GM21825 (cell line): ENCODE measurements around the gene PHETA1.
A peak's percentile ranks its signal among the peaks of the same experiment; 100 is the strongest.
"Not testable (repeated sequence)": the region's sequence is repeated elsewhere in the genome, so short reads cannot be mapped to it uniquely, and the experiment has no call there.

Experiments used
- ATAC-seq: cut with Tn5 transposase; IDR thresholded peaks from one replicate; pipeline ENCODE4 v1.9.1; 2021; ENCODE audit warnings: mild to moderate bottlenecking, moderate library complexity; ENCODE audit not compliant: unreplicated experiment

PHETA1 gene

DNA sequence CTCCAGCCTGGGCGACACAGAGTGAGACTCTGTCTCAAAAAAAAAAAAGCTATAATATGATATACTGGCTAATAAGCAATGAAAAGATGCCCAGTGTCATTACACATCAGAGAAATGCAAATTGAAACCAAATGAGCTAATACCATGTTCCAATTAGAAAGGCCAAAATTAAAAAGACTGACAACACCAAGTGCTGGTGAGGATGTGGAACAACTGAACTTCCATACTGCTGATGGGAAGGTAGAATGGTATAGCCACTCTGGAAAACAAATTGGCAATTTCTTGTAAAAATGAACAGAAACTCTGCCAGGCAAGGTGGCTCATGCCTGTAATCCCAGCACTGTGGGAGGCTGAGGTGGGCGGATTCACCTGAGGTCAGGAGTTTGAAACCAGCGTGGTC lies 8.5 kb upstream of the PHETA1 start:
- no peak for ATAC-seq

DNA sequence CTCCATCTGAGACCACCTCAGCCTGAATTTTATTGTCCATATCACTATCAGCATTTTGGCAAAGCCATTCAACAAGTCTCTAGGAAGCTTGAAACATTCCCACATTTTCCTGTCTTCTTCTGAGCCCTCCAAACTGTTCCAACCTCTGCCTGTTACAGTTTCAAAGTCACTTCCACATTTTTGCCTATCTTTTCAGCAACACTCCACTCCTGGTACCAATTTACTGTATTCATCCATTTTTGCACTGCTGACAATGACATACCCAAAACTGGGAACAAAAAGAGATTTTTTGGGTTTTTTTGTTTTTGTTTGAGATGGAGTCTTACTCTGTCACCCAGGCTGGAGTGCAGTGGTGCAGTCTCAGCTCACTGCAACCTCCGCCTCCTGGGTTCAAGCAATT lies 4.3 kb upstream of the PHETA1 start:
- not testable (repeated sequence) for ATAC-seq

DNA sequence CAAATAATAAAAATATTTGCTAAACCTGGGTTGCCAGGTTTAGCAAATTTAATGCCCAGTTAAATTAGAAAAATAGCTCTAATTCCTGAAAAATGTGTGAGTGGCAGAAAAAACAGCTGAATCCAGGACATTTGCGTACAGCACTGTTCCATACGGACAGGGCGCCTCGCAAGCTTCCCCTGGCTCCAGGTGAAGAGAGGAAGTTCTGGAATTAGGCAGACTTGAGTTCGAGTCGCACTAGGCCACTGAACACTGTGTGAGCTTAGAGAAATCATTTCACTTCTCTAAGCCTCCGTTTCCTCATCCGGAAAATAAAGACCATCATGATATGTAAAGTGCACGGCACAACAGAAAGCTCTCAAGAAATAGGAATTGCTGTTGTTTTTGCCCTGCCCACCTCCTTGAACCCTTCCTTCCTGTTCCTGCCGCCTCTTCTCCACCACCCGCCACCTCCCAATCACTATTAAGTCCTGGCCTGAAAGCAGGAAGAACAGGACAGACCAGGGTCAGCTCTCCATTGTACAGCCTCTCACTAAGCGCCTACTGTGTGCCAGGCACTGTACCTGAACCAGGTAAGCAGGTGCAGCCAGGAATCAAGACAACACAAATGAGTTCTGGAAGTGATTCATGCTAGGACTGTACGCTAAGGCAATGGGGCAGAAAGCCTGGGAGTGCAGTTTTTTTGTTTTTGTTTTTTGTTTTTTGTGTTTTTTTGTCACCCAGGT lies 763 bp upstream of the PHETA1 start:
- no peak for ATAC-seq

DNA sequence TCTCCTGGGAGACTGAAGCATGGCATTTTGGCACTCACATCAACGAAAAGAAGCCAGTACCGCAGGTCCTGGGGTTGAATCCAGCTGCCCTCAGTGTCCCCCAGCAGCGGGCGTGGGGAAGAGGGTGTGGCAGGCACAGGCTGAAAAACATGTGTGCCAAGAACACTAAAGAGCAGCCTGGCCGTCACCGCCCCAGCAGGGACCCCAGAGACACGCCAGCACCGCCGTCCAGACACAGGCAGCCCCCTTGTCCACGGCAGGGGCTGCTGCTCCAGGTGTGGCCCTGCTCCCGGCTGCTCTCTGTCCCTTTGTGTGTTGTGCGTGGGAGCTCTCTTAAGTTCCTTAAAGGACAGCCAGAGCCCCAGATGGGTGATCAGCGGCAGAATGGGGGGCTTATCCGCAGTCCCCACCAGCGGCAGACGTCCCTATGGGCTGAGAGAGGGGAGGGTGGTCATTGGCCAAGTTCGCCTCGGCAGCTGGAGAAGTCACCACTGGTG lies 556 bp downstream of the PHETA1 start:
- ATAC-seq, result peak; percentile 13

DNA sequence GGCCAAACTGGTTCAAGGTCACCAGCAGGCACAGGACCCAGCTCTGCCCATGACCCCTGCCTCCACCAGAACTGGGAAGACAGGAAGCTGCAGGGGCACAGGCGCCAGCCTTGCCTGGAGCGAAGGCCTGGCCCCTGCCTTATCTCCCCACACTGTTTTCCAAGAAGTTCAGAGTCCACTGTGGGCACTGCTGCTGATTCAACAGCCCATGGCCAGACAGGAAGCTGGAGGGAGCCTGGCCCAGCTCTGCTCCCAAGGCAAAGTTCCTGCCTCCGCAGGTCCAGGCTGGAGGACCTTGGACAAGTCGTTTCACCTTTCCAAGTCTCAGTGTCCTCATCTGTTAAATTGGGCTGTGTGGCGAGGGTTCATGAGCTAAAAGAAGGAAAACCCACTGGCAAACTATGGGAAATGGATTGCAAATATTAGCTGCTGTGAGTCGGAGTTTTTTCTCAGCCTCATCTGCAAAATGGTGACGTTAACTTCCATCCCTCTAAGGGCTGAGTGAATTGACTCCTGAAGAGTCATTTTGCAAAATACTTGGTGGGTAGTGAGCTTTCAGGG lies 1.2 kb downstream of the PHETA1 start:
- no peak for ATAC-seq

DNA sequence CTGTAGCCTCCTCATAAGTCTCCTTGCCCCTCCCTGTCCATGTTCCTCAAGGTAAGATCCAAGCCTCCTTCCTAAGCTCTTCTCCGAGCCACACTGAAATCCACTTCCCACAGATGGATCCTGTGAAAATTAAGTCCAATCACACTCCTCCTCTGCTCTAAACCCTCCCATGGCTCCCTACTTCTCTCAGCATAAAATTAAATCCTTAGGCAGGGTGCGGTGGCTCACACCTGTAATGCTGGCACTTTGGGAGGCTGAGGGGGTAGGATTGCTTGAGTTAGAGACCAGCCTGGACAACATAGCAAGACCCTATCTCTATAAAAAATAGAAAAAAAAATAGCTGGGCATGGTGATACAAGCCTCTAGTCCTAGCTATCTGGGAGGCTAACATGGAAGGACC lies 2.3 kb downstream of the PHETA1 start:
- ATAC-seq, result no peak

DNA sequence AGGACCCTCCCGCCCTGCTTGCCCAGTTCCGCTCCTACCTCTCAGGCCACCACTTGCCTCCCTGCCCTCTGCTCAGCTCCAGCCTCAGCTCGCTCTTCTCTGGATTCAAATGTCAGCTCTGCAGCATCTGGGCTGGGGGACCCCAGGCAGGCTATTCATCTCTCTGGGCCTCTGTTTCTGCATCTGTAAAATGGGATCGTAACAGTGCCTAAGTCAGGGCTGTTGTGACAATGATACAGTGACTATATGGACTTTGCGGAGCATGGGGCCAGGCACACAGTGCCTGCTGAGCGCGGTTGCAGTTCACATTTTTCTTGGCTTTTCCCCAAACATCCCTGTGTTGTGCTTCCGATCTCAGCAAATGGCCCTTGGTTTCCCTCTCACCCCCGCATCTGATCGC lies 2.8 kb downstream of the PHETA1 start:
- ATAC-seq, result no peak

DNA sequence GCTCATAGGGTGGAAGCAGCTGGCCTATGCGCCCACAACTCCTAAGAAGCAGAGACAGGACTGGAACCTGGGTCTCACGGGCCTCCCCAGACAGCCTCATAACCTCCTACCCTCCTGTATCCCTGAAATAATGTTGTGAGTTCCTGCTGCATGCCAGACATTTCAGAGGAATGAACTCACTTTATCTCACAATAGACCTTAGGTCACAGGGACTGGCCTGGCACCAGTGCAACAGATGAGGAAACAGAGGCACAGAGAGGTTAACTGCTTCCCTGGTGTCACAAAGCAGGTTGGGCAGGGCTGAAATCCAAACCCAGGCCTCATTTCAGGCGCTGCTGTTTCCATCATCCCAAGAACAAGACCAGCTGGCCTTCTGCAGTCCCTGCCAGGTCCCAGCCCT lies 5.3 kb downstream of the PHETA1 start:
- no peak for ATAC-seq

DNA sequence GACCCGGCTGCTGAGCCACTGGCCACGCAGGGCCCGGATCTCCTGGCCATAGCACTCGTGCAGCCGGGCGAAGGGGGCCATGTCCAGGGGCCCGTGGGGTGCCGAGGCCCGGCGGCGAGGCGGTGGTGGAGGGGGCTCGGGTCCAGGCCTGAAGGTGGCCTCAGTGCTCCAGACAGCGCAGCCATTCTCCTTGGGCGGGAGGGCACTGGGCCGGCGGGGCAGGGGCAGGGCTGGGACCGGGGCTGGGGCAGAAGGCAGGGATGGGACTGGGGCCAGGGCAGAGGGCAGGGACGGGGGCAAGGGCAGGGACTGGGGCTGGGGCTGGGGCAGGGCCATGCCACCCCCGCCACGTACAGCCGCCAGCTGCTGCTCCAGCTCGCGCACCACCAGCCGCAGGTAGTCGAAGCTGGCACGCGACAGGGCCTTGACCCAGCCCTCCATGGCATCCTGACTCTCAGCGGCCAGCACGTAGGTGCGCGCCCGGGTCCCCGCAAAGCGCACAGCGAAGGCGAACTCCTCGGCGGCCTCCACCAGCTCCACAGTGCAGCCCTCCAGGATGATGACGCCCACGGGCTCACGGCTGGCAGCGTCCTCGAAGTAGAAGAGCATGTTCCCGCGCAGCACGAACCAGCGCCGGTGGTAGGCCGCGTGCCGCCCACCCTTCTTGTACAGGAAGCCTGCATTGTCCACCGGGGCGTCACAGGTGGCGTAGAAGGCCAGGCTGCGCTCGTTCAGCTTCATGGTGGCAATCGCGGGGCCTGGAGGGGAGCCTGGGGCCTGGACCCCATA lies 6.0 kb downstream of the PHETA1 start:
- no peak for ATAC-seq

DNA sequence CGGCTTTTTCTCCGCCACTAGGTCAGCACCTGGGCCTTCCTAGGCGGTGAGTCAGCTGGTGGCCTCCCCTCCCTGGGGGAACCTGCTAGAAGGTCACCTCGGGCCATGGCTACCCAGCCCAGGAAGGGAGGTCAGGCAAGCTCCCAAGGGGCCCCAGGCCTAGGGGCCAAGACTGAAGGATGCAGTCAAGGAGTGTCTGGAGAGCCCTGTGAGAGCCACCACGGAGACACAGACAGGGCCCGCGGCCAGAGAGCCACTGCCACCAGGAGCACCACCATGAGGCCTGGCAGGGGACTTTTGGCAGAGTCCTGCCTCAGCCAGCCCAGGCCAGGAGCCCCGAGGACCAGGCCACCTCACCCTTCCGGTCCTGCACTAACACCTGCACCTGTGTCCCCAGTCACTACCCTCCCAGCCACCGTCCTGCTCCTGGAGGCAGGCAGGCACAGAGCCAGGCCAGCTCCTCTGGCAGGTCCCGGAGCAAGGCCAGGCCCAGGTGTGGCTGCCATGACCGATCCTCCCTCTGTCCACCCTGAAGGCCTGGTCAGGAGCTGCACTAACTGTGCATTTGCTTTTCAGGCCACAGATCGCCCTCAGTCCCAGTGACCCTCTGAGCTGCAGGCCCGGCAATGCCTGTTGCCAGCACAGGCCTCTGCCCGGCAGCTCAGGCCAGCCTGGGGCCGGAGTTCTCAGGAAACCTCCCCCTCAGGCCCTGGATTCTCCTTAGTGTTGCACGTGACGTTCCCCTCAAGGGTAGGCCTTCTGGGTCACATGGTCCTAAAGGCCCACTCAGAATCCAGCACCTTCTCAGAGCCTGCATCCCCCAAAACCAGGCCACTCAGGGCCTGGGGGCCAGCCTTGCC lies 6.9 kb downstream of the PHETA1 start:
- ATAC-seq, result no peak

DNA sequence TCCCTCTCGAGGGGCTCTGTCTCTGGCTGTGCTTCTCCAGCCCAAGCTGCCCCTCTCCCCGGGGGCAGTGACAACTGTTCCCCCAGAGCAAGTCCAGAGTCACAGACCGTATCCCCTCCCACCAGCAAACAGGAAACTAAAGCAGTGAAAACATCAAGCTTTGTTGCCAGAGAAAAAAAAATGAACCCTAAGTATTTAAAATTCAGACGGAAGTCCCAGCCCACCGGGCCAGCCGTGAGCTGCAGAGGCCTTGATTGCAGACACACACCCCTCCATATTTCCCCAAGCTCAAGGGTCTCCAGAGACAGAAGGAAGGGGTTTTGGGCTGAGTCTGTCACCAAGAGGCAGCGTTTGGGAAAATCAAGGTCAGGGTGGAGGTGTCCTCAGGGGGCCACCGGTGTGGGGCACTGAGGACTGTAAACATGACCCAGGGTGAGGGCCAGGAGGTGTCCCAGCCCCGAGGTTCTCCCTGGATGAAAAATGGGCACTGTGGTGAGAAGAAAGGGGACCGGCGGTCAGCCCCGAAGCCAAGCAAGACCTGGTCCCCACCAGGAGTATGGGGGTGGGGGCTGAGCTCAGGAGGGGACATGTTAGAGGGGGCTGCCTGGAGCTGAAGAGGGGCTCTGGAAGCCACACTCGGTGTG lies 7.7 kb downstream of the PHETA1 start:
- ATAC-seq, result no peak

DNA sequence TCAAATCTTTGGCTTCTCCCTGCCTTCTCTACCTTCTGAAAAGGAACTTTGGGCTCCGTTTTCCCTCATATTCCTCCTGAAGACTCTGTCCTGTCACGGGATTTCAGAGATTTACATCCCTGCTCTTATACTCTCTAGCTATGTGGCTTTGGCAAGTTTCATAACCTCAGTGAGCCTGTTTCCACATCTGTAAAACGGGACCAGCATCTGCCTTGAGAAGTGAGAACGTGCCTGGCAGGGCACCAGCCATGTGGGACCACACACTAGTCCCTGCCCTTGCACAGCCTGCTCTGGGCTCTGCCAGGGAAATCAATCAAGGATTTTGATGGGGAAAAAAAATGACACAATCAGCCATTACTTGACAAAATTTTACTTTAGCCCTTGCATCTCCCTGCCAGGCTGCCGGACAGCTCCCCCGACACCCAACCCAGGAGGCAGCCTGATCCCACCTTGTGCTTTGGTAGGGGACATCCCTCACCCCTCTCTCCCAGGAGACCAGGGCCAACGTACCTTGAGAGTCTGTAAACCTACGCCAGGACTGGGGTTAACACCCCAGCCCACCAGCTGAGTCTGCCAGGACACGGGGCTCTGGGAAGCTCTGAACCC lies 8.5 kb downstream of the PHETA1 start:
- no peak for ATAC-seq

DNA sequence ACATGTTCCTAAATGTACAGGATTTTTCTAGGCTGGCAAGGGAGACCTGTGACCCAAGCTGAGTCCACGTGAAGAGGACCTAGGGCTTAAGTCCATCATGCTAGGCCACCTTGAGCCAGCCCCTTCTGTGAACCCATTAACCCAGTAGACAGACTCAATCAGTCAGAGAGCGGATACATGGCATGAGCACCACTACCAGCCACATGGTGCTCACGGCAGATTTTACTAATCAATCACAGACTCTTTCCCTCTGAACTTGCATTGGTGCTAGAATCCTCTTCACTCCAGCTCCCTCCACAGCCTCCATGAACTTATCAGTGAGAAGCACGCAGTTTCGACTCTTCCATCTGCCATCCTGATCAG lies 9.0 kb downstream of the PHETA1 start:
- no peak for ATAC-seq

DNA sequence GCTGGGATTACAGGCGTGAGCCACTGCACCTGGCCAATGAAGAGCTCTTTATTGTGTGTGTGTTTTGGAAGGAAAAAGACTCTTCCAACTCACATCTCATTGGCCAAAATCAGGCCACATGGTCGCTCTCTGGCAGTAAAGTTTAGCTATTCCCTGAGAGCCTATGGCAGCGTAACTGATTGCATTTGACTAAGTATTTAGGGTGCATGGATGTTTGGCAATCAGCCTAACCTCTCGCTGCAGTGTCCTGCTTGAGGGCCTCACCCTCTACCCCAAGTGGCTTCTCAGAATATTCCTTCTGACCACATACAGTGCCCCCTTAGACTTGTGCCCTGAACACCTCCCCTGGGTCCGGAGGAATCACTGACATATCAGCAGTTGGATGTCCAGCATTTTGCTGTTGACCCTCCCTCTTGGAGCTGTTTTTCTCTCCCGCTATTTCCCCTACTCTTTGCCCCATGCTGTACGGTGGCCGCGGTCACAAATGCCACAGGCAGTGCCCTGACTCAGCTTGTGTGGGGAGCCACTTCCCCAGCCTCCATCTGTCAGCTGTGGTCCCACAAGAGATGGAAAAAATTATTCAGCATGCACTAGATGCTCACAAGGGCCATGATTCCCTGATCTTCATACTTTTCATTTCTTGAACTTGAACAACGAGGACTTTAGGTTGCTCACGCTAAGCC lies 9.5 kb downstream of the PHETA1 start:
- no peak for ATAC-seq

DNA sequence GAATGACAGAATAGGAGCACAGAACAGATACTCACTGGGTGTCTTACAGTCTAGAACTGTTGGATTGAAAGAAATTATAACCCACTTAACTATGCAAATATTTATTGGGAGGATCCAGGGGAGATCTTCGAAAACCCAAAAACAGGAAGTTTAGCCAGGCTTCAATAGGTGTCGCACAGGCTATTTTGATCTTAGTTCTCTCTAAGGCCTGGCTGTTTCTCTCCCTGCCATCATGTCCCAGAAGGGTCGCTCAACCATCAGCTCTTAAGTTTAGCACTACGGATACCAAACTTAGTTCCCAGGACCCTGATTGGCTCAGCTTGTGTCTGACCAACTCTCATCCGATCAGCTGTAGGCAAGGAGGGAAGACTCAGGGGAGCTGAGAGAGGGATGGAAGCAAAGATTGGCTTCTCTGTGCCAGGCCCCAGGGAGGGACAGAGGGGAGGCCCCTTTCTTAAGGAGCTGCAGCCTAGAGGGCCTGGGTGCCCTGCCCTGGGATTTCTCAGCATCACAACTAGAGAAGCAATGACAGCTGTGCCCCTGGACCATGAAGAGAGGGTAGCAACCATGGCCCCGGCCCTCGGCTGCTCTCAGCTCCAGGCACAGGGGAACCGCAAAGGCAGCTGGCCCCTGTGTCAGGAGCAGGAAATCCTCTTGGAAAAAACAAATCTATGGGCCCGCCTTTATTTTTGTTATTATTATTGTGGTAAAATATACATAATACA lies 13.5 kb downstream of the PHETA1 start:
- ATAC-seq, result no peak

DNA sequence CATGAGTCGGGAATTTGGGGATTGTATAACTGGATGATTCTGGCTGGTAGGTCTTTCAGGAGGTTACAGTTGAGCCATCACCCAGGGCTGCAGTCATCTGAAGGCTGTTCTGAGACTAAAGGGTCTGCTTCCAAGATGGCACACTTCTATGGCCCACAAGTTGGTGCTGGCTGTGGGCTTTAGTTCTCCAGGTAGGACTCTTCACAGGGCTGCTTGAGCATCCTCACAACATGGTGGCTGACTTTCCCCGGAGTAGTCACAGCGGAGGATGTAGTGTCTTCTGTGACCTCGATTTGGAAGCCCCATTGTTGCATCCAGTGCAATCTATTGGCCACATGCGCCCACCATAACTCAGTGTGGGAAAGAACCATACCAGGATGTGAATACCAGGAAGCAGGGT lies 14.4 kb downstream of the PHETA1 start:
- no peak for ATAC-seq

DNA sequence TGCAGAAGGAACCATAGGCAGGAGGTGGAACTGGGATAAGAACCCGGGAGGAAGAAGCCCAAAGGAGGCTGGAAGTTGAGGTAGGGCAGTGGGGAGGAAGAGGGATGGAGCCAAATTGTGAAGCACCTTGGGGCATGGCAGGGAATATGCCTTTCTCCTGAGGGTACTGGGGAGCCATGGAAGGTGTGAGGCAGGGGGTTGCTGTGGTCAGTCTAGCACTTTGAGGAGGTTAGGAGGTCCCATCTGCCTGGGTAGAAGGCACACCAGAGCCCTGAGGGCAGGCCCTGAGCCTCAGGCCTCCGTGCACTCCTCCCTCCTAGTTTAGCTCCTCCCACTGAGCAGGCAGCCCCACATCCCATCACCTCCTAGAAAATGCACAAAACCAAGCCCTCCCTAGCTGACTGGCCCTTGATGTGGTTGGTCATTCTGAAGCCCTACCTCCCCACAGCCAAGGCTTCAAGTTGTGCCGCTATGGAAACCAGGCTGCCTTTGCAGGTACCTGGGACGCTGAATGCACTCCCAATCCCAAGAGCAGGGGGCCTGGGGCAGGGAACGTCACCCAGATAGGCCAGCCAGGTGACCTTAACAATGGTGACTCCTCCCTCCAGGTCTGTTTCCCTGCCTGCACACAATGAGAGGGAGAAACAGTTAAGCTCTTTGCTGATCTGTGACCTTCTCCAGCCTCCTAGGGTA lies 15.1 kb downstream of the PHETA1 start:
- no peak for ATAC-seq

DNA sequence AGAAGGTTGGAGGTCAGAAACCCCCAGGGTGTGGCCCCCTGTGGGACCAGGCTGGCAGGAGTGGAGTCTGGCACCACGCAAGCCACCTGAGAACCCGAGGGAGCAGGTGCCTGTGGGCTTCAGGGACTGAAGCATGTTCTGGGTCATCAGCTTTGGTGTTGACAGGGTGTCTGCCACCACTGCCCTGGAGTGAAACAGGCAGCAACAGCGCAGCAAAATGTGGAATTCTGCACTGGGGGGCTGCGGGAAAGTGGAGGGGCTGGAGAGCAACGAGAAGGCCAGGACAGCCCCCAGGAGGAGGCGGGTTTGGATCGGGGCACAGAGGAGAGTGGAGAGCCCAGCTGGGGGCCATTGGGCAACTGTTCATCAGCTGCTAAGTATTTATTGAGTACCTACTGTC lies 15.9 kb downstream of the PHETA1 start:
- ATAC-seq, result no peak
